HG03159 (cell line): ENCODE results near the gene CHD2.
"Not testable (repeated sequence)": the region's sequence is repeated elsewhere in the genome, so short reads cannot be mapped to it uniquely, and the experiment has no call there.

Experiments
- ATAC-seq: cut with Tn5 transposase; IDR thresholded peaks from one replicate; pipeline ENCODE4 v1.9.1; 2021; ENCODE audit warnings: mild to moderate bottlenecking, moderate library complexity; ENCODE audit not compliant: unreplicated experiment

Gene CHD2

GRCh38 chr15:92904722-92905571 is 4.8 kb downstream of the CHD2 start:
- no peak for ATAC-seq

- ATAC-seq: no peak
Observed at GRCh38 chr15:92906020-92906419, 5.9 kb downstream of the CHD2 start.

- peak; percentile 29 for ATAC-seq
Observed at GRCh38 chr15:92906563-92907081, 6.5 kb downstream of the CHD2 start.

GRCh38 chr15:92907229-92907628 is 7.1 kb downstream of the CHD2 start:
- no peak for ATAC-seq

- no peak for ATAC-seq
Observed at GRCh38 chr15:92907896-92908712, 8.0 kb downstream of the CHD2 start.

GRCh38 chr15:92908713-92909057 is 8.6 kb downstream of the CHD2 start:
- ATAC-seq: no peak

- ATAC-seq: no peak
Observed at GRCh38 chr15:92909136-92909781, 9.1 kb downstream of the CHD2 start.

- ATAC-seq: no peak
Observed at GRCh38 chr15:92910451-92910850, 10.3 kb downstream of the CHD2 start.

GRCh38 chr15:92914103-92914499 is 14.0 kb downstream of the CHD2 start:
- no peak for ATAC-seq

GRCh38 chr15:92914768-92915221 is 14.7 kb downstream of the CHD2 start:
- ATAC-seq: no peak

- ATAC-seq: no peak
Observed at GRCh38 chr15:92915766-92916435, 15.8 kb downstream of the CHD2 start.

- peak; percentile 53 for ATAC-seq
Observed at GRCh38 chr15:92917598-92918407, 17.7 kb downstream of the CHD2 start.

- not testable (repeated sequence) for ATAC-seq
Observed at GRCh38 chr15:92918881-92919280, 18.8 kb downstream of the CHD2 start.

- ATAC-seq: no peak
Observed at GRCh38 chr15:92920595-92921161, 20.6 kb downstream of the CHD2 start.

GRCh38 chr15:92921215-92922131 is 21.3 kb downstream of the CHD2 start:
- no peak for ATAC-seq

GRCh38 chr15:92922418-92923002 is 22.4 kb downstream of the CHD2 start:
- no peak for ATAC-seq

GRCh38 chr15:92924216-92924615 is 24.1 kb downstream of the CHD2 start:
- no peak for ATAC-seq

GRCh38 chr15:92925454-92925853 is 25.3 kb downstream of the CHD2 start:
- no peak for ATAC-seq
